K562 (cell line): ENCODE measurements around the gene RMI1. TPM values are rescaled to one million over a fixed set of nuclear protein-coding genes. Genes with fewer than 3 reads are reported as not detected.

ENCODE experiments used
- CXXC5 ChIP-seq: fragments of 250-450 bp; sonication (Bioruptor Pico); IDR thresholded peaks from 2 replicates; pipeline ENCODE4 v1.8.0; 2022; ENCODE audit warnings: inconsistent platforms, mild to moderate bottlenecking, moderate library complexity
- DPF2 ChIP-seq: fragments of 450-650 bp; IDR thresholded peaks from 2 replicates; pipeline ENCODE4 v1.6.1; 2016
- EGR1 ChIP-seq: fragments of 450-650 bp; conservative IDR thresholded peaks from 2 replicates; pipeline ENCODE4 v1.6.1; 2017; ENCODE audit warnings: mild to moderate bottlenecking
- JUNB ChIP-seq: fragments of 450-650 bp; formaldehyde crosslinking; conservative IDR thresholded peaks from 2 replicates; pipeline ENCODE4 v1.4.0; 2020; ENCODE audit warnings: mild to moderate bottlenecking
- MAFF ChIP-seq: IDR thresholded peaks from 2 replicates; pipeline ENCODE4 v1.6.1; 2012; ENCODE audit warnings: low read length, improper control_type of control experiment
- MAFG ChIP-seq: fragments of 450-650 bp; conservative IDR thresholded peaks from 2 replicates; pipeline ENCODE4 v1.6.1; 2016; ENCODE audit warnings: missing genetic modification characterization, missing compliant biosample characterization
- NFE2 ChIP-seq: IDR thresholded peaks from 2 replicates; pipeline ENCODE4 v1.6.1; 2014; ENCODE audit warnings: antibody characterized with exemption, low read depth
- NR2C1 ChIP-seq, 2 experiments: fragments of 450-650 bp; IDR thresholded peaks; 2 replicates each; pipeline ENCODE4 v1.6.1; 2017; ENCODE audit warnings: mild to moderate bottlenecking in 2 of 2, antibody characterized with exemption in 1 of 2, inconsistent platforms in 1 of 2, missing compliant biosample characterization in 1 of 2, missing genetic modification characterization in 1 of 2
- SAFB ChIP-seq: fragments of 200-400 bp; formaldehyde crosslinking; IDR thresholded peaks from 2 replicates; pipeline ENCODE4 v1.6.1; 2017; ENCODE audit warnings: low read depth, low read length, borderline replicate concordance
- SMARCA4 ChIP-seq: fragments of 450-650 bp; IDR thresholded peaks from 2 replicates; pipeline ENCODE4 v1.6.1; 2016
- TARDBP ChIP-seq: fragments of 450-650 bp; IDR thresholded peaks from 2 replicates; pipeline ENCODE4 v1.6.1; 2016
- U2AF2 ChIP-seq: fragments of 200-400 bp; formaldehyde crosslinking; optimal IDR thresholded peaks from 2 replicates; pipeline ENCODE3; 2017; ENCODE audit warnings: low read depth, mild to moderate bottlenecking, low read length
- ZKSCAN8 ChIP-seq: fragments of 200-800 bp; sonication (Bioruptor generic); IDR thresholded peaks from 2 replicates; pipeline ENCODE4 v1.6.1; 2016; ENCODE audit warnings: missing genetic modification characterization, missing compliant biosample characterization
- ZNF282 ChIP-seq: sonication (generic); formaldehyde crosslinking; IDR thresholded peaks from 2 replicates; pipeline ENCODE4 v1.8.1; 2023; ENCODE audit warnings: missing genetic modification reagents
- ZNF316 ChIP-seq: fragments of 450-650 bp; IDR thresholded peaks from 2 replicates; pipeline ENCODE4 v1.6.1; 2016
- polyA plus RNA-seq, 8 experiments: library from polyadenylated mRNA; depleted of rRNA in 4 of 8; stranded (reverse) in 5 of 8; unstranded in 3 of 8; fragments of >200 nt; fragmentation: Nextera tagmentation in 2 of 8; fragmentation: Illumina TruSeq in 1 of 8; extraction: Ambion mirVana in 2 of 8; extraction: Trizol in 1 of 8; gene quantifications; 2 replicates each; pipeline versions ENCODE4 v1.2.1 to v1.2.3, GENCODE V29; 2011 to 2014; ENCODE audit warnings: inconsistent platforms in 1 of 8, missing spikeins in 1 of 8
- total RNA-seq, 7 experiments: library from RNA; depleted of rRNA in 6 of 7; stranded (reverse); fragments of >200 nt in 6 of 7; fragmentation: Illumina TruSeq in 2 of 7; extraction: Trizol in 2 of 7; gene quantifications; 2 replicates each; pipeline versions ENCODE4 v1.2.1 to v1.2.3, GENCODE V29; 2011 to 2021; ENCODE audit warnings: low replicate concordance in 1 of 7
- TF ChIP-seq, protein P1 (sequence below), 2 experiments: fragments of 450-650 bp; conservative IDR thresholded peaks; 2 replicates each; pipeline ENCODE4 v1.6.1; 2017; ENCODE audit warnings: mild to moderate bottlenecking in 2 of 2, moderate library complexity in 2 of 2
- TF ChIP-seq, protein P2 (sequence below): fragments of 200-800 bp; sonication (Bioruptor generic); IDR thresholded peaks from 2 replicates; pipeline ENCODE4 v1.6.1; 2016; ENCODE audit warnings: missing genetic modification characterization, missing compliant biosample characterization
- TF ChIP-seq, protein P3 (sequence below): fragments of 450-650 bp; formaldehyde crosslinking; IDR thresholded peaks from 2 replicates; pipeline ENCODE4 v1.4.0; 2020; ENCODE audit warnings: mild to moderate bottlenecking, moderate library complexity
- TF ChIP-seq, protein P4 (sequence below), 3 experiments: IDR thresholded peaks in 2 of 3; conservative IDR thresholded peaks in 1 of 3; 2 replicates each; pipeline ENCODE4 v1.5.1; 2011 to 2012; ENCODE audit warnings: low read length in 3 of 3, mild to moderate bottlenecking in 3 of 3, control low read depth in 2 of 3, improper control_type of control experiment in 1 of 3, inconsistent platforms in 1 of 3, low read depth in 1 of 3, mixed read lengths in 1 of 3, moderate library complexity in 1 of 3; ENCODE audit not compliant: insufficient read depth in 2 of 3

The RMI1 gene
- total and polyA plus RNA-seq, 9 of the 15 experiments (the other 6 are each of a cell fraction or from before 2014, with no cell fraction given) = 3.0 to 17.4 (median 10.6) TPM

DNA sequence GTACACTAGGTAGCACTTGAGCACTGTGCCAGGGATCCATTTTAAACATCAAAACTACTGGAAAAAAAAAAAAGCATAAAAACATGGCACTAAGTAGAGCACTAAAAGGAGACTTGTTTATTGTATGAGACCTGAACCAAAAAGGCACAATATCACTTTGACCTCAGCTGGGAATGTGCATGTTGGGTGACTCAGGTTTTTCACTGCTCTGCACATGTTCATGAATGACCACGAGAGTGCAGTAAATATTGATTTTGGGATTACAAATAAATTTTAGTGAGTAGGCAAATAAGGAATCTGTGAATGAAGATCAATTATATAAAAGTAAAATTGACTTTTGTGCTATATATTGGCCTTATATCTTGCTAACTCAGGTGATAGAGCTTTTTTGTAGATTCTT lies 11.8 kb downstream of the RMI1 start (continued):
- TF ChIP-seq NFE2 (peak; percentile 88), JUNB (CRISPR knock-in tag) (no peak), MAFF (peak; percentile 47; the same call in 1 of the 2 replicates), ZKSCAN8 (no peak), U2AF2 (no peak), SAFB (no peak), EGR1 (no peak), NR2C1 (IDR thresholded peaks at IDR 0.05) (no peak; the same call in 1 of the 2 replicates), NR2C1 (tag; IDR thresholded peaks at IDR 0.05) (0 out of 2 replicates have a peak, but pooled peaks have one; percentile 26), CXXC5 (CRISPR knock-in tag) (no peak), ZNF282 (CRISPR knock-in tag) (no peak), SMARCA4 (0 out of 2 replicates have a peak, but pooled peaks have one; percentile 17), DPF2 (peak; percentile 46; the same call in 1 of the 2 replicates), TARDBP (no peak), MAFG (tag) (peak; percentile 54), ZNF316 (peak; percentile 68)
- TF ChIP-seq, protein P1, sequence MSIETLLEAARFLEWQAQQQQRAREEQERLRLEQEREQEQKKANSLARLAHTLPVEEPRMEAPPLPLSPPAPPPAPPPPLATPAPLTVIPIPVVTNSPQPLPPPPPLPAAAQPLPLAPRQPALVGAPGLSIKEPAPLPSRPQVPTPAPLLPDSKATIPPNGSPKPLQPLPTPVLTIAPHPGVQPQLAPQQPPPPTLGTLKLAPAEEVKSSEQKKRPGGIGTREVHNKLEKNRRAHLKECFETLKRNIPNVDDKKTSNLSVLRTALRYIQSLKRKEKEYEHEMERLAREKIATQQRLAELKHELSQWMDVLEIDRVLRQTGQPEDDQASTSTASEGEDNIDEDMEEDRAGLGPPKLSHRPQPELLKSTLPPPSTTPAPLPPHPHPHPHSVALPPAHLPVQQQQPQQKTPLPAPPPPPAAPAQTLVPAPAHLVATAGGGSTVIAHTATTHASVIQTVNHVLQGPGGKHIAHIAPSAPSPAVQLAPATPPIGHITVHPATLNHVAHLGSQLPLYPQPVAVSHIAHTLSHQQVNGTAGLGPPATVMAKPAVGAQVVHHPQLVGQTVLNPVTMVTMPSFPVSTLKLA (conservative IDR thresholded peaks at IDR 0.05) = peak in 1 of 2 experiments; percentile 59; a peak in 2 of 4 replicates
- TF ChIP-seq, protein P2, sequence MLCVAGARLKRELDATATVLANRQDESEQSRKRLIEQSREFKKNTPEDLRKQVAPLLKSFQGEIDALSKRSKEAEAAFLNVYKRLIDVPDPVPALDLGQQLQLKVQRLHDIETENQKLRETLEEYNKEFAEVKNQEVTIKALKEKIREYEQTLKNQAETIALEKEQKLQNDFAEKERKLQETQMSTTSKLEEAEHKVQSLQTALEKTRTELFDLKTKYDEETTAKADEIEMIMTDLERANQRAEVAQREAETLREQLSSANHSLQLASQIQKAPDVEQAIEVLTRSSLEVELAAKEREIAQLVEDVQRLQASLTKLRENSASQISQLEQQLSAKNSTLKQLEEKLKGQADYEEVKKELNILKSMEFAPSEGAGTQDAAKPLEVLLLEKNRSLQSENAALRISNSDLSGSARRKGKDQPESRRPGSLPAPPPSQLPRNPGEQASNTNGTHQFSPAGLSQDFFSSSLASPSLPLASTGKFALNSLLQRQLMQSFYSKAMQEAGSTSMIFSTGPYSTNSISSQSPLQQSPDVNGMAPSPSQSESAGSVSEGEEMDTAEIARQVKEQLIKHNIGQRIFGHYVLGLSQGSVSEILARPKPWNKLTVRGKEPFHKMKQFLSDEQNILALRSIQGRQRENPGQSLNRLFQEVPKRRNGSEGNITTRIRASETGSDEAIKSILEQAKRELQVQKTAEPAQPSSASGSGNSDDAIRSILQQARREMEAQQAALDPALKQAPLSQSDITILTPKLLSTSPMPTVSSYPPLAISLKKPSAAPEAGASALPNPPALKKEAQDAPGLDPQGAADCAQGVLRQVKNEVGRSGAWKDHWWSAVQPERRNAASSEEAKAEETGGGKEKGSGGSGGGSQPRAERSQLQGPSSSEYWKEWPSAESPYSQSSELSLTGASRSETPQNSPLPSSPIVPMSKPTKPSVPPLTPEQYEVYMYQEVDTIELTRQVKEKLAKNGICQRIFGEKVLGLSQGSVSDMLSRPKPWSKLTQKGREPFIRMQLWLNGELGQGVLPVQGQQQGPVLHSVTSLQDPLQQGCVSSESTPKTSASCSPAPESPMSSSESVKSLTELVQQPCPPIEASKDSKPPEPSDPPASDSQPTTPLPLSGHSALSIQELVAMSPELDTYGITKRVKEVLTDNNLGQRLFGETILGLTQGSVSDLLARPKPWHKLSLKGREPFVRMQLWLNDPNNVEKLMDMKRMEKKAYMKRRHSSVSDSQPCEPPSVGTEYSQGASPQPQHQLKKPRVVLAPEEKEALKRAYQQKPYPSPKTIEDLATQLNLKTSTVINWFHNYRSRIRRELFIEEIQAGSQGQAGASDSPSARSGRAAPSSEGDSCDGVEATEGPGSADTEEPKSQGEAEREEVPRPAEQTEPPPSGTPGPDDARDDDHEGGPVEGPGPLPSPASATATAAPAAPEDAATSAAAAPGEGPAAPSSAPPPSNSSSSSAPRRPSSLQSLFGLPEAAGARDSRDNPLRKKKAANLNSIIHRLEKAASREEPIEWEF (CRISPR knock-in tag) = peak; percentile 83; the same call in 1 of the 2 replicates
- TF ChIP-seq, protein P3, sequence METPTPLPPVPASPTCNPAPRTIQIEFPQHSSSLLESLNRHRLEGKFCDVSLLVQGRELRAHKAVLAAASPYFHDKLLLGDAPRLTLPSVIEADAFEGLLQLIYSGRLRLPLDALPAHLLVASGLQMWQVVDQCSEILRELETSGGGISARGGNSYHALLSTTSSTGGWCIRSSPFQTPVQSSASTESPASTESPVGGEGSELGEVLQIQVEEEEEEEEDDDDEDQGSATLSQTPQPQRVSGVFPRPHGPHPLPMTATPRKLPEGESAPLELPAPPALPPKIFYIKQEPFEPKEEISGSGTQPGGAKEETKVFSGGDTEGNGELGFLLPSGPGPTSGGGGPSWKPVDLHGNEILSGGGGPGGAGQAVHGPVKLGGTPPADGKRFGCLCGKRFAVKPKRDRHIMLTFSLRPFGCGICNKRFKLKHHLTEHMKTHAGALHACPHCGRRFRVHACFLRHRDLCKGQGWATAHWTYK = no peak
- TF ChIP-seq, protein P4, sequence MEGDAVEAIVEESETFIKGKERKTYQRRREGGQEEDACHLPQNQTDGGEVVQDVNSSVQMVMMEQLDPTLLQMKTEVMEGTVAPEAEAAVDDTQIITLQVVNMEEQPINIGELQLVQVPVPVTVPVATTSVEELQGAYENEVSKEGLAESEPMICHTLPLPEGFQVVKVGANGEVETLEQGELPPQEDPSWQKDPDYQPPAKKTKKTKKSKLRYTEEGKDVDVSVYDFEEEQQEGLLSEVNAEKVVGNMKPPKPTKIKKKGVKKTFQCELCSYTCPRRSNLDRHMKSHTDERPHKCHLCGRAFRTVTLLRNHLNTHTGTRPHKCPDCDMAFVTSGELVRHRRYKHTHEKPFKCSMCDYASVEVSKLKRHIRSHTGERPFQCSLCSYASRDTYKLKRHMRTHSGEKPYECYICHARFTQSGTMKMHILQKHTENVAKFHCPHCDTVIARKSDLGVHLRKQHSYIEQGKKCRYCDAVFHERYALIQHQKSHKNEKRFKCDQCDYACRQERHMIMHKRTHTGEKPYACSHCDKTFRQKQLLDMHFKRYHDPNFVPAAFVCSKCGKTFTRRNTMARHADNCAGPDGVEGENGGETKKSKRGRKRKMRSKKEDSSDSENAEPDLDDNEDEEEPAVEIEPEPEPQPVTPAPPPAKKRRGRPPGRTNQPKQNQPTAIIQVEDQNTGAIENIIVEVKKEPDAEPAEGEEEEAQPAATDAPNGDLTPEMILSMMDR (IDR thresholded peaks at IDR 0.05 in 2 of 3, conservative IDR thresholded peaks at IDR 0.05 in 1 of 3; ENCODE audit: insufficient read depth in 2 of 3, low read depth in 1 of 3, low read length in 3 of 3) = peak in 2 of 3 experiments; percentile 19 to 24; a peak in 2 of 6 replicates
